NK-92 (cell line): ENCODE results near the gene NXPH3.
"Not testable (repeated sequence)": the region's sequence is repeated elsewhere in the genome, so short reads cannot be mapped to it uniquely, and the experiment has no call there.

Source experiments
- DNase-seq: peaks from one replicate; lab custom pipeline; 2025; ENCODE audit not compliant: unreplicated experiment; lab: John Stamatoyannopoulos, UW

NXPH3 gene

GRCh38 chr17:49575679-49576087 is at the start of gene NXPH3:
Gene NXPH3, plus strand, starts transcription at chr17:49575871. Its CDS starts 349 bp downstream, at chr17:49576220.
- DNase-seq, result no peak

- no peak for DNase-seq
Measured at GRCh38 chr17:49527927-49528651, 47.6 kb upstream of the NXPH3 start.

GRCh38 chr17:49528966-49529365 is 46.7 kb upstream of the NXPH3 start:
- DNase-seq, result no peak

- DNase-seq, result no peak
Measured at GRCh38 chr17:49530118-49530517, 45.6 kb upstream of the NXPH3 start.

- DNase-seq, result no peak
Measured at GRCh38 chr17:49543860-49544259, 31.8 kb upstream of the NXPH3 start.

- no peak for DNase-seq
Measured at GRCh38 chr17:49545007-49545660, 30.5 kb upstream of the NXPH3 start.

- no peak for DNase-seq
Measured at GRCh38 chr17:49545806-49546545, 29.7 kb upstream of the NXPH3 start.

GRCh38 chr17:49546546-49547535 is 28.8 kb upstream of the NXPH3 start:
- DNase-seq, result no peak

- no peak for DNase-seq
Measured at GRCh38 chr17:49547566-49547965, 28.1 kb upstream of the NXPH3 start.

GRCh38 chr17:49548051-49548505 is 27.6 kb upstream of the NXPH3 start:
- no peak for DNase-seq

- DNase-seq, result no peak
Measured at GRCh38 chr17:49548506-49549310, 27.0 kb upstream of the NXPH3 start.

- no peak for DNase-seq
Measured at GRCh38 chr17:49549311-49549605, 26.4 kb upstream of the NXPH3 start.

- DNase-seq, result no peak
Measured at GRCh38 chr17:49549691-49550678, 25.7 kb upstream of the NXPH3 start.

- DNase-seq, result not testable (repeated sequence)
Measured at GRCh38 chr17:49550764-49551163, 24.9 kb upstream of the NXPH3 start.

- DNase-seq, result no peak
Measured at GRCh38 chr17:49551221-49552069, 24.2 kb upstream of the NXPH3 start.

GRCh38 chr17:49552070-49552751 is 23.5 kb upstream of the NXPH3 start:
- DNase-seq, result no peak

- no peak for DNase-seq
Measured at GRCh38 chr17:49553676-49554335, 21.9 kb upstream of the NXPH3 start.
